ENCODE data around the gene PLA2G2A.

- TF ChIP-seq, protein P1, sequence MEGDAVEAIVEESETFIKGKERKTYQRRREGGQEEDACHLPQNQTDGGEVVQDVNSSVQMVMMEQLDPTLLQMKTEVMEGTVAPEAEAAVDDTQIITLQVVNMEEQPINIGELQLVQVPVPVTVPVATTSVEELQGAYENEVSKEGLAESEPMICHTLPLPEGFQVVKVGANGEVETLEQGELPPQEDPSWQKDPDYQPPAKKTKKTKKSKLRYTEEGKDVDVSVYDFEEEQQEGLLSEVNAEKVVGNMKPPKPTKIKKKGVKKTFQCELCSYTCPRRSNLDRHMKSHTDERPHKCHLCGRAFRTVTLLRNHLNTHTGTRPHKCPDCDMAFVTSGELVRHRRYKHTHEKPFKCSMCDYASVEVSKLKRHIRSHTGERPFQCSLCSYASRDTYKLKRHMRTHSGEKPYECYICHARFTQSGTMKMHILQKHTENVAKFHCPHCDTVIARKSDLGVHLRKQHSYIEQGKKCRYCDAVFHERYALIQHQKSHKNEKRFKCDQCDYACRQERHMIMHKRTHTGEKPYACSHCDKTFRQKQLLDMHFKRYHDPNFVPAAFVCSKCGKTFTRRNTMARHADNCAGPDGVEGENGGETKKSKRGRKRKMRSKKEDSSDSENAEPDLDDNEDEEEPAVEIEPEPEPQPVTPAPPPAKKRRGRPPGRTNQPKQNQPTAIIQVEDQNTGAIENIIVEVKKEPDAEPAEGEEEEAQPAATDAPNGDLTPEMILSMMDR (IDR thresholded peaks at IDR 0.05), result no peak
- TF ChIP-seq POLR2AphosphoS5 (IDR thresholded peaks at IDR 0.05; ENCODE audit: low read depth, low read length) (no peak), GABPA (IDR thresholded peaks at IDR 0.05; ENCODE audit: low read depth) (no peak), JUND (IDR thresholded peaks at IDR 0.05) (no peak), MAX (IDR thresholded peaks at IDR 0.05; ENCODE audit: low read depth) (no peak), EZH2phosphoT487 (IDR thresholded peaks at IDR 0.05; ENCODE audit: borderline replicate concordance, low read depth) (no peak), RAD21 (IDR thresholded peaks at IDR 0.05; ENCODE audit: low read length) (no peak), TAF1 (IDR thresholded peaks at IDR 0.05; ENCODE audit: borderline replicate concordance, low read depth, low read length) (no peak), FOXJ3 (CRISPR knock-in tag; IDR thresholded peaks at IDR 0.05) (no peak), RFX5 (IDR thresholded peaks at IDR 0.05; ENCODE audit: low read length) (no peak), YY1 (IDR thresholded peaks at IDR 0.05; ENCODE audit: low read depth) (no peak), PBX3 (IDR thresholded peaks at IDR 0.05) (no peak)
- TF ChIP-seq, protein P2, sequence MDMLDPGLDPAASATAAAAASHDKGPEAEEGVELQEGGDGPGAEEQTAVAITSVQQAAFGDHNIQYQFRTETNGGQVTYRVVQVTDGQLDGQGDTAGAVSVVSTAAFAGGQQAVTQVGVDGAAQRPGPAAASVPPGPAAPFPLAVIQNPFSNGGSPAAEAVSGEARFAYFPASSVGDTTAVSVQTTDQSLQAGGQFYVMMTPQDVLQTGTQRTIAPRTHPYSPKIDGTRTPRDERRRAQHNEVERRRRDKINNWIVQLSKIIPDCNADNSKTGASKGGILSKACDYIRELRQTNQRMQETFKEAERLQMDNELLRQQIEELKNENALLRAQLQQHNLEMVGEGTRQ (IDR thresholded peaks at IDR 0.05; ENCODE audit: borderline replicate concordance, low read depth, low read length), result no peak
- TF ChIP-seq, protein P3, sequence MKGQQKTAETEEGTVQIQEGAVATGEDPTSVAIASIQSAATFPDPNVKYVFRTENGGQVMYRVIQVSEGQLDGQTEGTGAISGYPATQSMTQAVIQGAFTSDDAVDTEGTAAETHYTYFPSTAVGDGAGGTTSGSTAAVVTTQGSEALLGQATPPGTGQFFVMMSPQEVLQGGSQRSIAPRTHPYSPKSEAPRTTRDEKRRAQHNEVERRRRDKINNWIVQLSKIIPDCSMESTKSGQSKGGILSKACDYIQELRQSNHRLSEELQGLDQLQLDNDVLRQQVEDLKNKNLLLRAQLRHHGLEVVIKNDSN (IDR thresholded peaks at IDR 0.05; ENCODE audit: borderline replicate concordance, low read depth), result no peak
Measured at GRCh38 chr1:19987719-19988118, 8.3 kb upstream of the PLA2G2A start.
